Fibroblast of pulmonary artery (primary cell): ENCODE data around the gene SGSM1.

Experiments
- DNase-seq: peaks from one replicate; pipeline ENCODE4 v3.0.0-alpha.2; 2010; ENCODE audit warnings: low read depth
- H3K4me3 ChIP-seq: replicated peaks from 2 replicates; pipeline ENCODE4 v1.5.1; 2011; ENCODE audit warnings: low read depth, mild to moderate bottlenecking, control low read depth, low read length, moderate library complexity
- TF ChIP-seq, protein P1 (sequence below): IDR thresholded peaks from 2 replicates; pipeline ENCODE4 v1.5.1; 2011; ENCODE audit warnings: mild to moderate bottlenecking, control low read depth, low read length, inconsistent platforms; ENCODE audit errors: missing control alignments

The SGSM1 gene

DNA sequence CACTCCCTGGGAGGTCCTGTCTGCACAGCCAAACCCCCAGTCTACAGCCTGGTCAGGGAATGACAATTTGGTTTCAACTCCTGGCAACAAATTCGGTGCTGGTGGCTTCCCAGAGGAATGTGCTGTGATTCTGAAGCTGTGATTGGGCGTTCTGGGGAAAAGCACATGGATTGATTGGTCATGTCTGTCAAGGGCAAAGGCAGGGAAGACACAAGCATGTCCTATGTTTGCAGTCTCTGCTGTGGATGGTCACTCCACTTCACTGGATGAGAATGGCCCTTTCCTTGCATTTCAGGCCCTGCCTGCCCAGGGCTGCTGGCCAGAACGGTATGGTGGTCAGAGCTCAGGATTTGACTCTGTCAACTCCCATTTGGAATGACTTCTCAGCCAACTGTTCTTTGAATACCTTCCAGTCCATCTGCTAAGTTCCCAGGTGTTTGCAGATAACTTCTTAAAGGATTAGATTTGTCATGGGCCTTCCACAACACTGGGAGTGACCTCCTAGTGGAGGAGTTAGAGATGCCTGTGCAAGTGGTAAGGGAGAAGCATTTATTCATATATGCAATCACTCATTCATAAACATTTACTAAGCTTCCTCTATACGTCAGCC is 42.7 kb downstream of the SGSM1 start:
- TF ChIP-seq, protein P1, sequence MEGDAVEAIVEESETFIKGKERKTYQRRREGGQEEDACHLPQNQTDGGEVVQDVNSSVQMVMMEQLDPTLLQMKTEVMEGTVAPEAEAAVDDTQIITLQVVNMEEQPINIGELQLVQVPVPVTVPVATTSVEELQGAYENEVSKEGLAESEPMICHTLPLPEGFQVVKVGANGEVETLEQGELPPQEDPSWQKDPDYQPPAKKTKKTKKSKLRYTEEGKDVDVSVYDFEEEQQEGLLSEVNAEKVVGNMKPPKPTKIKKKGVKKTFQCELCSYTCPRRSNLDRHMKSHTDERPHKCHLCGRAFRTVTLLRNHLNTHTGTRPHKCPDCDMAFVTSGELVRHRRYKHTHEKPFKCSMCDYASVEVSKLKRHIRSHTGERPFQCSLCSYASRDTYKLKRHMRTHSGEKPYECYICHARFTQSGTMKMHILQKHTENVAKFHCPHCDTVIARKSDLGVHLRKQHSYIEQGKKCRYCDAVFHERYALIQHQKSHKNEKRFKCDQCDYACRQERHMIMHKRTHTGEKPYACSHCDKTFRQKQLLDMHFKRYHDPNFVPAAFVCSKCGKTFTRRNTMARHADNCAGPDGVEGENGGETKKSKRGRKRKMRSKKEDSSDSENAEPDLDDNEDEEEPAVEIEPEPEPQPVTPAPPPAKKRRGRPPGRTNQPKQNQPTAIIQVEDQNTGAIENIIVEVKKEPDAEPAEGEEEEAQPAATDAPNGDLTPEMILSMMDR = no peak
- no peak for DNase-seq
- no peak overlapping the region for H3K4me3 ChIP-seq

DNA sequence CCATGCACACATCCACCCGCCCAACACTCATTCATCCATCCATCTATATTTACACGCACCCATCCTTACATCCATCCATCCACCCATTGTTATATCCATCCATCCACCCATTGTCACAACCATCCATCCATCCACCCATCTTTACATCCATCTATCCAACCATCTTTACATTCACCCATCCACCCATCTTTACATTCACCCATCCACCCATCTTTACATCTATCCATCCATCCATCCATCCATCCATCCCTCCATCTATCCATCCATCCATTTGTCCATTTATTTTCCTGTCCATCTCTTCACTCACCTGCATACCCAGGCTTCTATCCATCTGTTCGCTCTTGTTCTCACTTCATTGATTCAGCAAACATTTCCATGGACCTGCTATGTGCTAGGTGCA is 49.8 kb downstream of the SGSM1 start:
- no peak for DNase-seq
- TF ChIP-seq, protein P1 = no peak
- H3K4me3 ChIP-seq = no peak overlapping the region

DNA sequence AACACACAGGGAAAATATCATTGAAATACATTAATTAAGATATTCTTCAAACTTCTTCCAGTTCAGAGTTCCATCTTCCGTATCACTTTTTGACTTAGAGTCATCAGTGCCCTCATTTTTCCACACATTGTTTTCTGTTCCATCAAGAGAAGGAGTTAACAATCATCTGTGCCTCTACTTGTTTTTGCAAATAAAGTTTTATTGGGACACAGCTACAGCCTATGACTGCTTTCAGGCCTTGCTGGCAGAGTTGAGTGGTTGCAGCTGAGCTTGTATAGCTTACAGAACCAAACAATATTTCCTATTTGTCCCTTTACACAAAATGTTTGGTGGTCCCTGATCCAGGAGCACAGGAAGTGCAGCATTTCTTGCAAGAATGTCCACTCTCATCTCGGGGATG is 51.6 kb downstream of the SGSM1 start:
- DNase-seq = no peak
- TF ChIP-seq, protein P1 = no peak
- no peak overlapping the region for H3K4me3 ChIP-seq

DNA sequence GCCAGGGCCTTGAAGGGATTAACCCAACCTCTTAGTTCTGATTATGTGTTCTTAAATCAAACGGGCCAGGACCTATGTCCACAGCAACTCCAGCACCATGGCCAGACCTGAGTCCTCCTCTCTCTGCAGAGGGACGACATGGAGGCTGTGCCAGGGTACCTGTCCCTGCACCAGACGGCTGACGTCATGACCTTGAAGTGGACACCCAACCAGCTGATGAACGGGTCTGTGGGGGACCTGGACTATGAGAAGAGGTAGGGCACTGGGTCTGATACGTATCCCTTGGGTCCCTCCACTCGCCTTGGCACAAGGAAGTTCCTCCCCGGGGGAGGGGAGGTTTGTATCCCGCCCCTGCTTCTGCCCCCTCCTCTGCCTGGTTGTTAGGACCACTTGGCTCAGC is 53.6 kb downstream of the SGSM1 start:
- DNase-seq = no peak
- TF ChIP-seq, protein P1 = no peak
- no peak overlapping the region for H3K4me3 ChIP-seq

DNA sequence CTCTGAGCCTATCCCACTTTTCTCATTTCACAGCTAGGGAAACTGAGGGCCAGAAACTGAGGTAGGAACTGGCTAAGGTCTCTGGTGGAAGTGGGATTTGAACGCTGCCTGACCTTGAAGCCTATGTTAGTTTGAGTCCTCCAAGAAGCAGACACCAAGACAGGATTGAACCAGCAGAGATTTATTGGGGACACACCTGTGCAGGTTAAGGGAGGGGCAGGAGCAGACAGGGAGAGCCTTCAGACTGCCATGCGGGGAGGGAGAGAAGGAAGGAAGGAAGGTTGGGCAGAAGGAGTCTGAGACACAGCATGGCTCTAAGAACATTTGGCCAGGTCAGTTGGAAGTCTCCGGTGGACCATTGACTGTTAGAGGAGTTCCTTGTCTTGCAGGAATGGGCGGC is 59.5 kb downstream of the SGSM1 start:
- TF ChIP-seq, protein P1 = no peak
- DNase-seq = no peak
- no peak overlapping the region for H3K4me3 ChIP-seq

DNA sequence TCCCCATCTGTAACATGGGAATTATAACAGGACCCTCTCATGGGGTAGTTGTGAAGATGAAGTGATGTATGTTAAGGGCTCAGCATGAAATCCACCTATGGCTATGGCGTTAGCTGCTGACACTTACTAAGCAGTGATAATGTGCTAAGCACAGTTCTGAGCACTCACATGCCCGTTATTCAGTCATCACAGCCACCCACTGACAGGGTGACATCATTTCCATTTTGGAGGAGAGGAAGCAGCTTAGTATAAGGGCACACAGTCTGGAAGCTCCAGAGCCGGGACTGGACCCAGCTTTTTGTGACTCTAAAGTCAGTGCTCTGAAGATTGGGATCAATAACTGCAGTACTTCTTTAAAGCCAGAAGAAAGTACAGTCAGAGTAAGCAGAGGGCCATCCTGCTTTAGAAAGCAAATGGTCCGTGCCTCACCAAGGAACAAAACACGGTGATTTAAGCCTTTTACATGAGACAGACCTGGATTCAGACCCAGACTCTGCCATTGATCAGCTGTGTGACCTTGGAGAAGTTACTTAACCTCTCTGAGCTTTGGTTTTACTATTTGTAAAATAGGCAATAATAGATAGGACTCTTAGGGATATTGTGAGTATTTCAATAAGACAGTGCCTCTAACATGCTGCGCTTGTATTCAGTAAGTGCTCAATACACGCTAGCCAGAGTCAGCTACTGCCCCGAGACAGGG is 61.5 kb downstream of the SGSM1 start:
- TF ChIP-seq, protein P1 = no peak
- no peak for DNase-seq
- H3K4me3 ChIP-seq = no peak overlapping the region

DNA sequence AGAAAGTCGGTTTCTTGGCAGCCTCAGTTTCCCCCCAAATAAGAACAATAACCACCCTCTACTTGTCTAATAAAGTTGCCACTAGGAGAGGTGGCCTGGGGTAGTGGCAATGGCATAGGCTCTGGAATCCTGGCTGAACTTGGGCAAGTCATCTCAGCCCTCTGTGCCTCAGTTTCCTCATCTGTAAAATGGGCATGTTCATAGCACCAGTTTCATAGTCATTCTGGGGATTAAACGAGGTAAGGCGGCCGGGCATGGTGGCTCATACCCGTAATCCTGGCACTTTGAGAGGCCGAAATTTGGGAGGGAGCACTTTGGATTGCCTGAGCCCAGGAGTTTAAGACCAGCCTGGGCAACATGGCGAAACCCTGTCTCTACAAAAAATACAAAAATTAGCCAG is 63.0 kb downstream of the SGSM1 start:
- TF ChIP-seq, protein P1 = no peak
- no peak overlapping the region for H3K4me3 ChIP-seq
- DNase-seq = no peak
